Parietal lobe (tissue), 2 donors: ENCODE data around the gene PRKRIP1. TPM values are rescaled to one million over a fixed set of nuclear protein-coding genes. Genes with fewer than 3 reads are reported as not detected.

Source experiments
- small RNA-seq: library from RNA; depleted of rRNA; stranded (forward); fragments of <200 nt; gene quantifications from one replicate; pipeline ENCODE3, GENCODE V24; 2014; ENCODE audit warnings: low replicate concordance
- total RNA-seq: library from RNA; depleted of rRNA; stranded (reverse); fragments of >200 nt; gene quantifications from one replicate; pipeline ENCODE4 v1.2.3, GENCODE V29; 2014

Gene PRKRIP1
- 24.4 TPM for total RNA-seq

GRCh38 chr7:102395873-102396709 is at the start of gene PRKRIP1:
PRKRIP1 (plus strand) TSS chr7:102396363; CDS start chr7:102396412, 49 bp downstream.

GRCh38 chr7:102356344-102356743 is 39.8 kb upstream of the PRKRIP1 start, which contains the start of gene SPDYE6:
SPDYE6 (minus strand) TSS chr7:102356444; CDS start chr7:102356023, 421 bp downstream.

GRCh38 chr7:102433219-102434038 is 37.3 kb downstream of the PRKRIP1 start, which contains the start of gene ORAI2:
ORAI2 (plus strand) TSS chr7:102433575; CDS start chr7:102438957, 5,382 bp downstream.

GRCh38 chr7:102464577-102465280 is 68.6 kb downstream of the PRKRIP1 start, which contains the start of the genes ALKBH4 and LRWD1:
ALKBH4 (minus strand) TSS chr7:102464863; CDS start chr7:102464836, 27 bp downstream.
LRWD1 (plus strand) TSS chr7:102464984; CDS start chr7:102465081, 97 bp downstream.

Small RNA genes lying within 50 kb of the gene (small RNA-seq; reads per million reads assigned to genes)
- gene AC091390.4 (not detected), gene MIR548O (not detected)

Other genes starting within 250 kb of the PRKRIP1 start
- 16.0 TPM for gene SH2B2, start 109.5 kb upstream of the PRKRIP1 start, total RNA-seq
- not detected for gene SPDYE6, start 39.9 kb upstream of the PRKRIP1 start, total RNA-seq
- gene ORAI2, start 37.2 kb downstream of the PRKRIP1 start, total RNA-seq, result 27.5 TPM
- 16.3 TPM for gene ALKBH4, start 68.5 kb downstream of the PRKRIP1 start, total RNA-seq
- gene LRWD1, start 68.6 kb downstream of the PRKRIP1 start, total RNA-seq, result 45.4 TPM
- gene POLR2J, start 82.6 kb downstream of the PRKRIP1 start, total RNA-seq, result 14.1 TPM
- gene RASA4B, start 121.4 kb downstream of the PRKRIP1 start, total RNA-seq, result 19.4 TPM
- gene UPK3BL2, start 147.3 kb downstream of the PRKRIP1 start, total RNA-seq, result 10.3 TPM
- not detected for gene SPDYE2, start 154.9 kb downstream of the PRKRIP1 start, total RNA-seq
- 90.1 TPM for gene POLR2J3, start 176.2 kb downstream of the PRKRIP1 start, total RNA-seq
- 77.0 TPM for gene RASA4, start 220.4 kb downstream of the PRKRIP1 start, total RNA-seq
- gene UPK3BL1, start 246.4 kb downstream of the PRKRIP1 start, total RNA-seq, result 25.4 TPM